ENCODE data around the gene RPS6KA2.

DNA sequence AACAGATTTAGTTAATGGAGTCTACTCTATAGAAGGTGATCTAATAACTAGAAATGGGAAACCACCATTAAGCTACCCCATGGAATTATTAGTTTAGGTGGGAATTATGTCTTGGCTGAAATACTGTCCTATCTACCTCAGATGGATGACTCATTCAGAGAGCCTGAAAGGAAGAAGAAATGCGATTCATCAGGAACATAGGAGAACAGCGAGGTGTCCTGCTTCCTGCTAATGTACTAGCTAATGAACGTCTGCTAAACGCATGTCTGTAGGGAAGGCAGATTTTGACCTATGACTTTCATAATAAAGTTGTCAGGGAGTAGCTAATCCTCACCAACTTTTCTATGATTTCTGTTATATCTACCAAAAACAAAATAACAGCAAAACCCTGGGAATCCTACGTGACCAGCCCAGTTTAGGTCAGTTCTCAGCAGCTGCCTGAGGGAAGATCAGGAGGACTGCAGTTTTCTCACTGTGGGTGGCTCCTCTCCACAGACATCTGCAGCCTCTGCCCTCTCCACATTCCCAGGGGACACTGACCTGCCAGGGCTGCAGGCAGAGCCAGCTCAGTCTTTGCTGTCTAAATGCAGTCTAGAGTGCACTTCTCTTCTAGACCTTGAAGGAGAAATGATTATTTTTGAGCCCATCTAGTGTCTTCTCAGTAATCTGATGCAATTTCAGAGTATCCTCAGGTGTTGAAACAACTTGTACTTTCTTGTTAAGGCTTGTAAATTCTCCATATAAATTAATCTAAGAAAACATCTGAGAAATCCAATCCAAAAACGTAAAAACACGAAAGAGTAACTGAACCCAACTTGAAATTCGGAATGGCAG lies 266.6 kb downstream of the RPS6KA2 start:
- no peak for TF ChIP-seq CTCF (conservative IDR thresholded peaks at IDR 0.05; ENCODE audit: low read depth in 2 of 2)
- no peak for TF ChIP-seq POLR2AphosphoS5 (IDR thresholded peaks at IDR 0.05; ENCODE audit: low read depth)
- TF ChIP-seq NANOG (IDR thresholded peaks at IDR 0.05; ENCODE audit: borderline replicate concordance), result no peak
- no peak for TF ChIP-seq JUNB (IDR thresholded peaks at IDR 0.05; ENCODE audit: unreplicated experiment)
- TF ChIP-seq EZH2 (IDR thresholded peaks at IDR 0.05; ENCODE audit: low read depth, unreplicated experiment), result no peak
- no peak for TF ChIP-seq CREB1 (CRISPR knock-in tag; IDR thresholded peaks at IDR 0.05; ENCODE audit: low read depth)
- TF ChIP-seq REST (IDR thresholded peaks at IDR 0.05; ENCODE audit: unreplicated experiment), result no peak
- TF ChIP-seq EZH2phosphoT487 (IDR thresholded peaks at IDR 0.05; ENCODE audit: unreplicated experiment), result no peak
- TF ChIP-seq, protein P1, sequence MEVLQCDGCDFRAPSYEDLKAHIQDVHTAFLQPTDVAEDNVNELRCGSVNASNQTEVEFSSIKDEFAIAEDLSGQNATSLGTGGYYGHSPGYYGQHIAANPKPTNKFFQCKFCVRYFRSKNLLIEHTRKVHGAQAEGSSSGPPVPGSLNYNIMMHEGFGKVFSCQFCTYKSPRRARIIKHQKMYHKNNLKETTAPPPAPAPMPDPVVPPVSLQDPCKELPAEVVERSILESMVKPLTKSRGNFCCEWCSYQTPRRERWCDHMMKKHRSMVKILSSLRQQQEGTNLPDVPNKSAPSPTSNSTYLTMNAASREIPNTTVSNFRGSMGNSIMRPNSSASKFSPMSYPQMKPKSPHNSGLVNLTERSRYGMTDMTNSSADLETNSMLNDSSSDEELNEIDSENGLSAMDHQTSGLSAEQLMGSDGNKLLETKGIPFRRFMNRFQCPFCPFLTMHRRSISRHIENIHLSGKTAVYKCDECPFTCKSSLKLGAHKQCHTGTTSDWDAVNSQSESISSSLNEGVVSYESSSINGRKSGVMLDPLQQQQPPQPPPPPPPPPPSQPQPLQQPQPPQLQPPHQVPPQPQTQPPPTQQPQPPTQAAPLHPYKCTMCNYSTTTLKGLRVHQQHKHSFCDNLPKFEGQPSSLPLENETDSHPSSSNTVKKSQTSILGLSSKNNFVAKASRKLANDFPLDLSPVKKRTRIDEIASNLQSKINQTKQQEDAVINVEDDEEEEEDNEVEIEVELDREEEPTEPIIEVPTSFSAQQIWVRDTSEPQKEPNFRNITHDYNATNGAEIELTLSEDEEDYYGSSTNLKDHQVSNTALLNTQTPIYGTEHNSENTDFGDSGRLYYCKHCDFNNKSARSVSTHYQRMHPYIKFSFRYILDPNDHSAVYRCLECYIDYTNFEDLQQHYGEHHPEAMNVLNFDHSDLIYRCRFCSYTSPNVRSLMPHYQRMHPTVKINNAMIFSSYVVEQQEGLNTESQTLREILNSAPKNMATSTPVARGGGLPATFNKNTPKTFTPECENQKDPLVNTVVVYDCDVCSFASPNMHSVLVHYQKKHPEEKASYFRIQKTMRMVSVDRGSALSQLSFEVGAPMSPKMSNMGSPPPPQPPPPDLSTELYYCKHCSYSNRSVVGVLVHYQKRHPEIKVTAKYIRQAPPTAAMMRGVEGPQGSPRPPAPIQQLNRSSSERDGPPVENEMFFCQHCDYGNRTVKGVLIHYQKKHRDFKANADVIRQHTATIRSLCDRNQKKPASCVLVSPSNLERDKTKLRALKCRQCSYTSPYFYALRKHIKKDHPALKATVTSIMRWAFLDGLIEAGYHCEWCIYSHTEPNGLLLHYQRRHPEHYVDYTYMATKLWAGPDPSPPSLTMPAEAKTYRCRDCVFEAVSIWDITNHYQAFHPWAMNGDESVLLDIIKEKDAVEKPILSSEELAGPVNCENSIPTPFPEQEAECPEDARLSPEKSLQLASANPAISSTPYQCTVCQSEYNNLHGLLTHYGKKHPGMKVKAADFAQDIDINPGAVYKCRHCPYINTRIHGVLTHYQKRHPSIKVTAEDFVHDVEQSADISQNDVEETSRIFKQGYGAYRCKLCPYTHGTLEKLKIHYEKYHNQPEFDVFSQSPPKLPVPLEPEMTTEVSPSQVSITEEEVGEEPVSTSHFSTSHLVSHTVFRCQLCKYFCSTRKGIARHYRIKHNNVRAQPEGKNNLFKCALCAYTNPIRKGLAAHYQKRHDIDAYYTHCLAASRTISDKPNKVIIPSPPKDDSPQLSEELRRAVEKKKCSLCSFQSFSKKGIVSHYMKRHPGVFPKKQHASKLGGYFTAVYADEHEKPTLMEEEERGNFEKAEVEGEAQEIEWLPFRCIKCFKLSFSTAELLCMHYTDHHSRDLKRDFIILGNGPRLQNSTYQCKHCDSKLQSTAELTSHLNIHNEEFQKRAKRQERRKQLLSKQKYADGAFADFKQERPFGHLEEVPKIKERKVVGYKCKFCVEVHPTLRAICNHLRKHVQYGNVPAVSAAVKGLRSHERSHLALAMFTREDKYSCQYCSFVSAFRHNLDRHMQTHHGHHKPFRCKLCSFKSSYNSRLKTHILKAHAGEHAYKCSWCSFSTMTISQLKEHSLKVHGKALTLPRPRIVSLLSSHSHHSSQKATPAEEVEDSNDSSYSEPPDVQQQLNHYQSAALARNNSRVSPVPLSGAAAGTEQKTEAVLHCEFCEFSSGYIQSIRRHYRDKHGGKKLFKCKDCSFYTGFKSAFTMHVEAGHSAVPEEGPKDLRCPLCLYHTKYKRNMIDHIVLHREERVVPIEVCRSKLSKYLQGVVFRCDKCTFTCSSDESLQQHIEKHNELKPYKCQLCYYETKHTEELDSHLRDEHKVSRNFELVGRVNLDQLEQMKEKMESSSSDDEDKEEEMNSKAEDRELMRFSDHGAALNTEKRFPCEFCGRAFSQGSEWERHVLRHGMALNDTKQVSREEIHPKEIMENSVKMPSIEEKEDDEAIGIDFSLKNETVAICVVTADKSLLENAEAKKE (CRISPR knock-in tag; IDR thresholded peaks at IDR 0.05), result no peak
